ENCODE results near the gene PODN.

DNA sequence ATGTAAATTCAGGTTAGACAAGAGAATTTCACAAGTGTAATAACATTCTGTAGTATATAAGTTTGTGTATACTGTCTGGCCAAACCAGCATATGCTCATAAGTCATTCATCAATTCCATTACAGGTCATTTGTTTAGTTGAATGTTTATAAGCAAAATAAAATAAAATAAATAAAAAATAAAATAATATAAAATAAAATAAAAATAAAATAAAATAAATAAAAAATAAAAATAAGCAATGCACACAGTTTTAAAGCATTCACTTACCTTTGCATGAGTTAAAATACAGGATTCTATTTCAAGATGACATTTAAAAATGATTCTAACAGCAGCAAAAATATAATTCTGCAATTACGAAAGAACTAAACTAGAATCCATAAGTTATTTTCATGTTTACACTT, 9.9 kb downstream of the PODN start:
- TF ChIP-seq, protein P1, sequence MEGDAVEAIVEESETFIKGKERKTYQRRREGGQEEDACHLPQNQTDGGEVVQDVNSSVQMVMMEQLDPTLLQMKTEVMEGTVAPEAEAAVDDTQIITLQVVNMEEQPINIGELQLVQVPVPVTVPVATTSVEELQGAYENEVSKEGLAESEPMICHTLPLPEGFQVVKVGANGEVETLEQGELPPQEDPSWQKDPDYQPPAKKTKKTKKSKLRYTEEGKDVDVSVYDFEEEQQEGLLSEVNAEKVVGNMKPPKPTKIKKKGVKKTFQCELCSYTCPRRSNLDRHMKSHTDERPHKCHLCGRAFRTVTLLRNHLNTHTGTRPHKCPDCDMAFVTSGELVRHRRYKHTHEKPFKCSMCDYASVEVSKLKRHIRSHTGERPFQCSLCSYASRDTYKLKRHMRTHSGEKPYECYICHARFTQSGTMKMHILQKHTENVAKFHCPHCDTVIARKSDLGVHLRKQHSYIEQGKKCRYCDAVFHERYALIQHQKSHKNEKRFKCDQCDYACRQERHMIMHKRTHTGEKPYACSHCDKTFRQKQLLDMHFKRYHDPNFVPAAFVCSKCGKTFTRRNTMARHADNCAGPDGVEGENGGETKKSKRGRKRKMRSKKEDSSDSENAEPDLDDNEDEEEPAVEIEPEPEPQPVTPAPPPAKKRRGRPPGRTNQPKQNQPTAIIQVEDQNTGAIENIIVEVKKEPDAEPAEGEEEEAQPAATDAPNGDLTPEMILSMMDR (IDR thresholded peaks at IDR 0.05; ENCODE audit: low read length) = no peak
- no peak for TF ChIP-seq EZH2 (IDR thresholded peaks at IDR 0.05; ENCODE audit: borderline replicate concordance, low read length)

Data from OCI-LY1 (cell line).